Kidney capillary endothelial cell (primary cell): ENCODE data around the gene C11orf58.
A peak's percentile ranks its signal among the peaks of the same experiment; 100 is the strongest.

Experiments
- DNase-seq: peaks from one replicate; pipeline ENCODE4 v3.0.0-alpha.2; 2018; ENCODE audit warnings: low spot score

The C11orf58 gene

DNA sequence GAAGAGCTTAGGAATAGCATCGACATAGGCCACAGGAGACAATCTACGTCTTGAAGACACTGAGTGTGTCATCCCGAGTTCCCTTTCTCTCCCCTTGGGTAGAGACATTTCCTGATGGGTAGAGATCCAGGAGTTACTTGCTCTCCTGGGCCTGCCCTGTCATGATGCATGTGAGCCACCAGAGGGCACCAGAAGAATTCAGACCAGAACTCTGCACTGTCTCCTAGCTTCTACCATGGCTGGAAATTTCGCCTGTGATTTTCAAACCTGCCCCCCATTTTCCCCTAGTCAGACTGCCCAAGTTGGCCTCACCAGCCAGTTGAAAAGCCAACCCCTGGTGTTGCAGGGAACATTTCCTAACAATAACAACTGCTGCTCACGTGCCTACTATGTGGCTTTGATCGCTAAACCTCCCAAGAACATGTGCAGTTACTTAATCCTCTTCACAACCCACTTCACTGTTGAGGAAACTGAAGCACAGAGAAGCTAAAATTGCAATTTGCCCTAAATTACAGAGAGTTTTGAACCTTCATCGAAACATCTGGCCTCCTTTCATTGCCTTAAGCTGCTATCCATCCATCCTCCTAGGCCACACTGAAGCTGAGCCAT is 47.2 kb downstream of the C11orf58 start:
- peak; percentile 68 for DNase-seq

DNA sequence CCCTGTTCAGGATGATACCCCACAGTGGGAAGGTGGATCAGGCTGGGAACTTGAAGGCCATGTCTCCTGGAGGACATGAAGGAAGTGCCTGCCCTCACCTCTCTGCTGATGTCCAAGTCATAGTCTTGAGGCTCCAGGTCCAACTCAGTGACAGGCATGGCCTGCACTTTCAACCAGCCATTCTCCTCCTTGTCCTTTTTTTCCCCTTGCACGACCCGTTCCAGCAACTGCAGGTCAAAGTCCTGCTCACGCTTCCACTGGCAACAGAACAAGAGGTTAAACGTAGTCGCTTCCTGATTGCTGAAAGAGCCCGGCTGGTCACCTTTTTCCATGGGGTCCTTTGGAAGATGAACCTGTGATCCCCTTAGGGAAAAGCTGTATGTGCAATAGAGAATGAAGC is 47.7 kb downstream of the C11orf58 start:
- DNase-seq = no peak

DNA sequence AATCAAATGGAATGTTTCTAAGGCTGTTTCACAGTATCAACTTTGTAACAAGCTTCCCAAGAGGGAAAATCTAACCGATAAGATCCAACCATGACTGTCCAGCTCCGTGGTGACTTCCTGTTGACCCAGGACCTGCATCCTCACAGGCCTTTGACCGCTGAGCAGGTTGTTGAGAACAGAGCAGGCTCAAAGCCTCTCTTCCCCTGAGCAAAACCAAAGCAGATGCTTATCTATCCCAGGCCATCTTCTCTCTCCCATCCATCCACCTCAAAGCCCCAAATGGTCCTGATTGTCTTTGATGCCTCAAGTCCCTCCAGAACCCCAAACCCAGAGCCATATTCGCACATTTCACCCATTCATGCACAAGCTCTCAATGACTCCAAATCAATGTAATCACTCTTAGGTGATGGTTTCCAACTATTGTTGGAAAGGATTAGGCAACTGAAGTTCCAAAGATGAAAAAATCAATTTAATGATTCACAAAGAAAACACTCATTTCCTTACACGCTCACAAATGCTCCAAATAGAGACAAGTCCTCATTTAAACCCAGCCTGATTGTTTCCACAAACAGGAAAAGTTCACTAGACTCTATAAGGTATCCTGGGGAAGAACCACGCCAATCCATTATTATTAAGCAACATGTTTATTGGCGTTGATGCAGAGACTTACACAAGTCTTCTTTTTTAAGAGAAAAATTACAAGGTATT is 48.7 kb downstream of the C11orf58 start:
- peak; percentile 45 for DNase-seq

- DNase-seq = peak; percentile 77
These were observed 50.0 kb downstream of the C11orf58 start for GRCh38 chr11:16788141-16789062.

DNA sequence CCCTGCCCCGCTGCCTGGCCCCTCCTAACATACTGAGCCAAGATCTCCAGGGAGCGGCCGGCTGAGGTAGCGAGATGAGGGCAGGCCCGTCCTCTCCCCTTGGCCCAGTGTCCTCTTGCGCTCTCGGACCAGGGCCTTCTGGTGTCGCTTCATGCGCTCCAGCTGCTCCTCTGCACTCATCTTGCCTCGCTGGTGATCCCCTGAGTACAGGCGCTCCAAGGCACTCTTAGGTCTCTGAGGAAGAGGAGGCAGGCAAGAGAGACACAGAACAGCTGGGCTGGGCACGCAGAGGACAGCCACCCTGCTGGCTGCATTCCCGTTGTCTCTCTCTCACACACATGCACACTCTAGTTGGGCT is 50.6 kb downstream of the C11orf58 start:
- no peak for DNase-seq

GRCh38 chr11:16789560-16790485 is 51.4 kb downstream of the C11orf58 start:
- DNase-seq = no peak

GRCh38 chr11:16790486-16791190 is 52.2 kb downstream of the C11orf58 start:
- no peak for DNase-seq

GRCh38 chr11:16791191-16791961 is 52.9 kb downstream of the C11orf58 start:
- peak; percentile 93 for DNase-seq

GRCh38 chr11:16792426-16792825 is 54.0 kb downstream of the C11orf58 start:
- no peak for DNase-seq

DNA sequence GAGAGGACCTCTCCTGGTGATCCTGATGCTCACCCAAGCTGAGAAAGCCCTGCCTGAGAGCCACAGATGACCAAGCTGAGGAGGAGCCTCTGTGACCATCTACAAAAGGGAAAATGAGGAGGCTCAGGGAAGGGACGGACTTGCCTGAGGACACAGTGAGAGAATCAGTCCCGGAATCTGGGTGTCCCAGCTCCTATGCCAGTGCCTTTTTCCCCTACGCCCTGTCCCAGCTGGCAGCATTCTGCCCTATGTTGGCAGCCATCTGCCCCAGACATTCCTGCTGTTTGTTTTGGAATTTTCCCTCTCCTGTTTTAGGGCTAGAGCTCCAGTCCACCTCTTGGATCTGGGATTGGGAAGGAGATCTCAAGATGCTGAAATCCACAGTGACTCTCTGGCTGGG is 54.6 kb downstream of the C11orf58 start:
- DNase-seq = no peak

- DNase-seq = no peak
These were observed 55.1 kb downstream of the C11orf58 start for GRCh38 chr11:16793511-16793910.

DNA sequence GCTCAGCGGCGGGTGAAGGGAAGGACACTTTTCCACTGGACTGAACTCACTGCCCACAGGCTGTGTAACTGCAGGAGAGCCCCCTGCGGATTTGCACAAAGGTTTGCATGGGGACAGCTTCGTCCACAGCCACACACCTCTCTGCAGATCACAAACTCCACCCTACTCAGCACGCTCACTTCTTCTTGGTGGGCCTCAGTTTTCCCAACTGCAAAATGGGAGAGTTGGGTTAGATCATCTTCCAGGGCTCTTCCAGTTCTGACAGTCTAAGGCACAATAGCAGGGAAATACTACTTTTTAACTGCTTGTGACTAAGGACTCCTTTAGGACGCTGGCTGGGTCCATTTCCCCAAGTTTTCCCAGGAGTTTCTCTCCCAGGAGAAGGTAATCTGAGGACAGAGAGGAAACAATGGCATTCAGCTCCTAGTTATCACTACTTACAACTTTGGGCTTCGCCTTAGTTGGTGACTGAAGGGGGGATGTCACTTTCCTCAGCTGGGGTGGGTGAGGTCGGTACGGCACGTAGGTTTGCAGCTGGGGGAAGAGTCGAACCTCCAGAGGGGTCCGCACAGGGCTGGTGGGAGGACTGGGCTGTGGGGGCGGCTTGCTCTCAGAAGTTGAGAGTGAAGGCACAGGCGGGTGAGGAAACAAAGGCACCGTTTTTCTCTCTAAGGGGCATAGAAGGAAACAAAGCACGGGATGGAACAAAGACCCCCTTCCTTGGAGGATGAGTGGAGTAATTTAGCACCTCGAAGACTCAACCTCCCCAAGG is 55.8 kb downstream of the C11orf58 start:
- DNase-seq = no peak

DNA sequence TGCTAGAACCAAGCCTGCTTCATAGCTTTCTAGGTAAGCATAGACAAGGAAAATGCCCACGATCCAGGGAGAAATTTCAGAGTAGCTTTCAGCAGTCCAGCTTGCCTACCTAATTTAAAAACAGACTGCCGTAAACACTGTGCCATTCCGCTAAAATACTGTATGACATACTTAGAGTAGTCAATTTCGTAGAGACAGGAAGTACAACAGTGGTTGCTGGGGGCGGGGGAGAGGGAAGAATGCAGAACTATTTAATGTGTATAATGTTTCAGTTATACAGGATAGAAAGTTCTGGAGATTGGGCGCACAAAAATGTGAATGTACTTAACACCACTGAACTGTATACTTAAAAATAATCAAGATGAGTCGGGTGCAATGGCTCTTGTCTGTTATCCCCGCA is 56.7 kb downstream of the C11orf58 start:
- DNase-seq = no peak

DNA sequence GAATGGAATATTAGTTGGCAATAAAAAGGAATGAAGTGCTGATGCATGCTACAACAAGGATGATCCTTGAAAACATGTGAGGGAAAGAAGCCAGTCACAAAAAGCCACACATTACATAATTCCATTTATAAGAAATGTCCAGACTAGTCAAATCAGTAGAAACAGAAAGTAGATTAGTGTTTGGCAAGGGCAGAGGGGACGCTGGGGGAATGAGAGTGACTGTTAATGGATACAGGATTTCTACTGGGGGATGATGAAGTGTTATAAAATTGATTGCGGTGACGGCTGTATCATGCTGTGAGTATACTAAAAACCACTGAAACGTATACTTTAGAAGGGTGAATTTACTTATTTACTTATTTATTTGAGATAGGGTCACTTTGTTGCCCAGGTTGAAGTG is 57.9 kb downstream of the C11orf58 start:
- DNase-seq = no peak

- DNase-seq = no peak
These were observed 59.3 kb downstream of the C11orf58 start for GRCh38 chr11:16797776-16798175.

- no peak for DNase-seq
These were observed 60.8 kb downstream of the C11orf58 start for GRCh38 chr11:16799221-16799620.

- DNase-seq = no peak
These were observed 61.4 kb downstream of the C11orf58 start for GRCh38 chr11:16799890-16800289.

GRCh38 chr11:16800382-16800781 is 61.9 kb downstream of the C11orf58 start:
- no peak for DNase-seq

DNA sequence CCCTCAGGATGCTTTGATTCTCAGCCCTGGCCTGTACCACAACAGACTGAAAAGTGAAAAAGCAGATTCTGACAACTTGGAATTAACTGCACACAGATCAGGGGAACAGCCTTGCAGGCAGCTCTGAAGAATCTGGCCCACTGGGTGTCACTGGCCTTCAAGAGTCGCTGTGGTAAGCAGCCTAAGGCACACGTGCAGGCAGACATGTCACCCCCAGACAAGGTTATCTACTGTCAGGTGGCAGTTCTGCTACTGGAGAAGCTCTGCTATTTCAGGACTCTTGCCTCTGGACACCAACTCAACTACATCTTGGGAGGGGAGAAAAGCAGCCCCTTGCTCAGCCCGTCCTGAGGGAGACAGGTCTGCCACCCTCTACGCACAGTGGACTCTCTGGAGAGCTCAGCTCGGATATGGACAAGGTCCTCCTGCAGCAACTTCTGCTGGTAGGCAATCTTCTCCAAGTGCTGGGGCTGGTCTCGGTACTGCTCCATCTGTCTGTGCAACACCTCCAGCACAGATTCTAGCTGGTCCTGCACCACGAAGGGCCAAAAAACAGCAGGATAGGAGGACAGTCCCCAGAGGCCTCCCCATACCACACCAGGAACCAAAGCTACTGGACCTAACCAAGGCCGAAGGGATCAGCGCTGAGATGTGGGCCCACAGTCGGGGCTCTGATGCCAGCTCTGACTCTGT is 63.0 kb downstream of the C11orf58 start:
- no peak for DNase-seq
